NCI-H1048 (cell line): ENCODE data around the gene EMC1.
"Not testable (repeated sequence)": the region's sequence is repeated elsewhere in the genome, so short reads cannot be mapped to it uniquely, and the experiment has no call there.

Experiments
- DNase-seq: peaks from one replicate; lab custom pipeline; 2025; lab: John Stamatoyannopoulos, UW

EMC1 gene

DNA sequence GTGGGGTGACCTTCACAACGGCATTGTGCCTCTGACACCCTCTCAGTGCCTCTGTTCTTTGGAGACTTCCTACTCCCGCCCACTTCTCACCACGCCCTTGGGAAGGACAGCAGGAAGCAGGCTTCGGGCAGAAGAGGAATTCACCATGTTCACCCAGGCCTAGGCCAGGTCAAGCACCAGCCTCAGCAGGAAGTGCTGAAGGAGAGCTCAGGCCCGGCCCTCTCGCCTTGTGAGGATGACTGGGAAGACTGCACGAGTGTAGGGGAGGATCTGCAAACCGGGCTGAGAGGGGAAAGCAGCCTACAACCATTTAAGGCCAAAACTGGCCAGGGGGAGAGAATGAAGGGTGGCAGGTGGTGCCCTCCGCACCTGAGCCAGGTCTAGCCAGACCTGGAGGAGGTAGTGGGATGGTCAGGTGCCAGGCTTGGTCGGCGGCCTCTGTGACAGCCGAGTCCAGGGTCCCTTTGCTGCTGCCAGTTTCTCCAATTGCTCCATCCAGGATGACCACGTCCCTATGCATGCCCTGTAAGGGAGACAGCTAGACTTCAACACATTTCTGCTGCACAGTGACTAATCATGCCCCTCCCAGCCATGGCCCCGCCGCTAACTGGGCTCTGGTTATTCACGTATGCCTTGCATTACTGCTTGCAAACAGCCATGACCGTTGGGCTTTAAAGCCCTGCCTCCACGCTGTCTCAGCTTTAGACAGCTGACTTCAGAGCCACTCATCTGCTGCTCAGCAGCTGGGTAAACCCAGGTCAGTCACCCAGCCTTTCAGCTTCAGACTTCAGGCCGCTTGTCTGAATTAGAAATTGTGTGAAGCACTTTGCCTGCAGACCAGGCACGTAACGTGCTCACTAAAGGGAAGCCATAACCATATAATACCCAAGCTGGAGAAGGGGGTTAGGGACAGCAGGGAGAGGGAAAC is 9.2 kb upstream of the EMC1 start:
- DNase-seq = no peak

GRCh38 chr1:19258353-19258752 is 7.0 kb upstream of the EMC1 start:
- no peak for DNase-seq

GRCh38 chr1:19257178-19257914 is 6.0 kb upstream of the EMC1 start:
- DNase-seq = no peak

DNA sequence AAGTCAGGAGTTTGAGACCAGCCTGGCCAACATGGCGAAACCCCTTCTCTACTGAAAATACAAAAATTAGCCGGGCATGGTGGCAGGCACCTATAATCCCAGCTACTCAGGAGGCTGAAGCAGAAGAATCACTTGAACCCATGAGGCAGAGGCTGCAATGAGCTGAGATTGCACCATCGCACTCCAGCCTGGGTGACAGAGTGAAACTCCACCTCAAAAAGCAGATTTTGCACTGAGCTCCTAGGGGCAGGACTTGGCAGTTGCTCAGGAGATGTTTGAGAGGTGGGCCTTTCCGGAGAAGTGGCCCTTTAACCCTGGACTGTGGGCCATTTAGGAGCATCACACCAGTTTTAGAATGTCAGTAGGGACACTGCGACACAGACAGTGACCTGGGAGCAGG is 5.0 kb upstream of the EMC1 start:
- DNase-seq = not testable (repeated sequence)

GRCh38 chr1:19255288-19255687 is 4.0 kb upstream of the EMC1 start:
- DNase-seq = no peak

DNA sequence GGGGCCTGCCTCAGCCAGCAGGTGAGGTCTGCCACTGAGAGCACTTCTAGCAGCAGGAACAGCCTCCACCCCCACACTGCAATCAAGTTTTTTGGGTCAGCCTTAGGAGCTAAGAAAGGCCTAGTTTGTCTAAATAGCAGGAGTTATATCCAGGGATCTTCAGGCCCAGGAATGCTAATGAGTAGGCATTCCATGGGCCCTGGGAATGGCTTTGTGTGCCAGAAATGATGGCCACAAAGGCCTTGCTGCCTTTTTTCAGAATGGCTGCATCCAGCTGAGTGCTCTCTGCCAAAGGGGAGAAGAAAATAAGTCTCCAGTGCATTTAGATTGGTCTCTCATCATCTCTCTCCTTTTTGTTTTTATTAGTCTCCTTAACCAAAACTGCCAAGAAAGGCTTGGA is 3.1 kb upstream of the EMC1 start:
- DNase-seq = no peak

DNA sequence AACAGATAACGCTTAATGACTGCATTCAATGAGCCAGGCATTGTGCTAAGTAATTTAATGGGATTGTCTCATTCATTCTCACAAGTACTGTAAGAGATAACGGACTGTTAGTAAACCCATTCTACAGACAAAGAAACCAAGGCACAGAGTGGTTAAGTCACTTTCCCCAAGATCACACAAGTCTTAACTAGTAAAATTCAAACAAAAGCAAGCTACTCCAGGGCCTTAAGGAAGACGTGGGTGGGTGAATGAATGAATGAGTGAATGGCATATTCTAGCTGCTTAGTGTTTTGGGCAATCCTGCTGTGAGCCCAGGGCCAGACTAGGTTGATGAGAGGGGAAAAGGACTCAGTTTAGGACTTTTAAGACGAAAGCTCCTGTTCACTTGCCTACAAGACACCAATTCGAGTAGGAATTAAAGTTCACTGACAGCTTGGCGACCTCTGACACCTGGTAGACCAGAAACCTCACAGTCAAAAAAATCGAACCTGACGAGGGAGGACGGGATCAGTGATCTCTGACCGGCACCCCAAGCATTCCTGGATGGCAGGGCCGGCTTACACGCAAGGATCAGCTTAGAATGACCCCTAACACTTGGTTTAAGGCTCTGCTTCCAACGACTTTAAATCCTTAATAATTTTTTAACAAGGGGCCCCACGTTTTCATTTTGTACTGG is 557 bp downstream of the EMC1 start:
- DNase-seq = no peak

DNA sequence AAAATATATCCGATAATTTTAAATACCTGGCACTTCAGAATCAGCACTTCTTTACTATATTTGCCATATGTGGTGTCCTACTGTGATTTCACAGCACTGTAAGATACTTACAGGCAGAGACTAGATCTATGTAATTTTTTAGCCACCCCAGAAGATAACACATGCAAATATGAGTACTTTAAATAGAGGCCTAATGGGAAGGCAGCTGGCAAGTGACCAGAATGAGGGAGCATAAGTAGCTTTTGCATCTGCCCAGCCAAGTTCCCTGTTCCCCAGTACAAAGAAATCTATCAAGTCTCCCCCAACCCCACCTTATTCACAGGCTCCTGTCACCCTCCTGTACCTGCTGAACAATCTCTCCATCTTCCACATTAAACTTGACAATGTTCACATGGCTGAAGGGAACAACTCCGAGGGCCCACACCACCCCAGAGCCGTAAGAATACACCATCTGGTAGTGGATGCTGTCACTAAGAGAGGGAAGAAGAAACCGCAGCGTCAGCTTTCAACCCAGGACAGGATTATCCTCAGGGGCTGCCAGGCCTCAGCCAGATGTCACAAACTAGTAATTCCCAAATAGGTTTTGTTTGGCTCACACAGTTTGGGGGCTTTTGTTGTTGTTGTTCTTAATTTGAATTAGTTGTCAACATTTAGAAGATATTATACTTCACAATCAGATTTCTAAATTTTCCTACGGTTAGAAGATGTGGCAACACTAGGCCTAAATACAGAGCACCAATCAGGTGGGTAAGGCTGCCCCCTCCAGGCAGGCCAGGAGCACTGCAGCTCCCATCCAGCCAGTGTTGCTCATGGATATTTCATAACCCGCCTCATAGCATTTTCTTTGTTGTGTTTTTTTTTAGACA is 10.4 kb downstream of the EMC1 start:
- DNase-seq = no peak

DNA sequence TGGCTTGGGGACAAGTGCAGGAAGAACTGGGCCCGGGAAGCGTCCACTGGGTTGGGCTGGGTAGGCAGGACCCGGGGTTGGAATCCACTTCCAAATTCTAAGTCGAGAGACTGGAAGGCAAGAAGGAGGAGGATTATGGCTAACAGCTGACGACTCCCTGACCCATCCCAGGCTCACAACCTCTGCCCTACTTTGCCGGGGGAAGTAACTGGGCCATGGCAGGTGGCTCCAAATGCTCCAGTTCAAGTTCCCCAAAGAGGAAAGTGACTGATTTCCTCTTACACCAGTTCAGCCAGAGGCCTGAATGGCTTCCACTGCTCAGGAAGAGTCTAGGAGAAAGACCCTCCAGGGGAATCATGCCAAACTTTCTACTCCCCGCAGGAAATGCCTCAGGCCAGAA is 11.4 kb downstream of the EMC1 start:
- no peak for DNase-seq

DNA sequence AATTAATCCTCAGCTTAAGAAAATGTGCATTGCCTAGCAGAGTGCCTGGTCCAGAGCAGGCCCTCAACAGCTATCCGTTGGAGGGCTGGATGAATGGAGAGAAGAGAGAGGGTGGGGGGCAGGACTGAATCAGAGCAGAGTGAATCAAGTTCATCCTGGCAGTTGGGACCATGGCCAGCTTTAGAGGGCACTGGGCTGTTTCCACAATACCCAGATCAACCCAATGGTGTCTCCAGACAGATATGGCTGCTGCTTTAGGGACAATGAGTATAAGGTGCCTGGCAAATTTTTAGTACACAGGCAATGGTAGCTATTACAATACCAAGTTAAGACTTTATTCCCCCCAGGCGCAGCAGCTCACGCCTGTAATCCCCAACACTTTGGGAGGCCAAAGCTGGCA is 17.1 kb downstream of the EMC1 start:
- no peak for DNase-seq

- no peak for DNase-seq
Observed at GRCh38 chr1:19232524-19232846, 18.8 kb downstream of the EMC1 start.

DNA sequence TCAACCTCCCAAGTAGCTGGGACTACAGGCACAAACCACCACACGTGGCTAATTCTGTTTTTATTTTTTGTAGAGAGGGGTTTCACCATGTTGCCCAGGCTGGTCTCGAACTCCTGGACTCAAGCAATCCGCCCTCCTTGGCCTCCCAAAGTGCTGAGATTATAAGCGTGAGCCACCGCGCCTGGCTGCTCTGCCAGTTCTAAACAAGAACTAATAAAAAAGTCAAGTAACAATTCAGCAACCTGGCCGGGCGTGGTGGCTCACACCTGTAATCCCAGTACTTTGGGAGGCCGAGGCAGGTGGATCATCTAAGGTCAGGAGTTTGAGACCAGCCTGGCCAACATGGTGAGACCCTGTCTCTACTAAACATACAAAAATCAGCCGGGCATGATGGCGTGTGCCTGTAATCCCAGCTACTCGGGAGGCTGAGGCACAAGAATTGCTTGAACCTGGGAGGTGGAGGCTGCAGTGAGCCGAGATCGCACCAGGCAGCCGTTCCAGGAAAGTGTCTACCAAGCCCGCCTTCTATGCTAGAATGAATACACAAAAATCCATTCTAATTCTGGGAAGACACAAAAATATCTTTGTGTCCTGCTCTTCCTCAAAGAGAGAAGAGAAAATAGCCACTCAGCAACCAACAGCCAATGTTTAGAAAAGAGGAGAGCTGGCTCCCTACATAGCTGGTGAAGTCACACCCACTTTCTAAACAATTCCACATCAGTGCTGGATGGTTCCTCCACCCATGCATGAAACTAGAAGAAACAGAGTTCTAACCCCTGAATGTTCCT is 19.4 kb downstream of the EMC1 start:
- DNase-seq = not testable (repeated sequence)

GRCh38 chr1:19229828-19230325 is 21.4 kb downstream of the EMC1 start:
- DNase-seq = no peak

- DNase-seq = no peak
Observed at GRCh38 chr1:19229229-19229628, 22.1 kb downstream of the EMC1 start.

- DNase-seq = no peak
Observed at GRCh38 chr1:19222979-19223824, 28.1 kb downstream of the EMC1 start.

DNA sequence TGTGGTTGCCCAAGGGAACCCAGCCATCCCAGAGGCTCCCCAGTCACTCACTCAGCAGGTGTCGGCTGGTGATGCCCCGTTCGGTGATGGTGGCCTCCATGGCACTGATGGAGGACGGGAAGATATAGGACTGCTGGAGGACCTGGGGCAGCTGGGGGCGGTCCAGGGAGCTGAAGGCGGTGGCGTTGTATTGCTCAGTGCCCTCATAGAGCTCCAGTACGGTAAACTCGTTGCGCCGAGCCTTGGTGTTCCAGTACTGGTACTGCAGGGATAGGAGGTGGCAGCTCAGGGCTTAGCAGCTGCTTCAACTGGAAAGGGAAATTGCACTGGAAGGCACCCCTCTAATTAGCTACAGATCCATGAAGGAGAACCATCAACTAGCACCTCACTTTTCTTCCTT is 28.8 kb downstream of the EMC1 start:
- DNase-seq = no peak

DNA sequence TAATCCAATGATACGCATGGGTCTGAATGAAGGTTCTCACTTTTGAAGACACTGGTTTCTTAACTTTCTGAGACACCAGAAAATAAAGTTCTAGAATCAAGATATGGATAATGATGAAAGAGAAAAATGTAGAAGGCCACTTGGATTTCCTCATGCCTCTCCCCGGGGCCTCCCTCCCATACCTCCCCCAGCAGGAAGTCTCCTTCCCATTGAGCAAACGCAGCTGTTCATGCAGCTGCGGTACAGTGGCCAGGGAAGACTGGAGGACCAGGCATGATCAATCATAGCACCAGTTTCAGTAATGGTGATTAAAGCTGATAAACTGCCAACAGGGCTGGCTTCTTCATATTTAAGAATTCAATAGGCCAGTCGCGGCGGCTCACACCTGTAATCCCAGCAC is 30.3 kb downstream of the EMC1 start:
- DNase-seq = no peak

GRCh38 chr1:19220080-19220846 is 31.1 kb downstream of the EMC1 start:
- DNase-seq = no peak

DNA sequence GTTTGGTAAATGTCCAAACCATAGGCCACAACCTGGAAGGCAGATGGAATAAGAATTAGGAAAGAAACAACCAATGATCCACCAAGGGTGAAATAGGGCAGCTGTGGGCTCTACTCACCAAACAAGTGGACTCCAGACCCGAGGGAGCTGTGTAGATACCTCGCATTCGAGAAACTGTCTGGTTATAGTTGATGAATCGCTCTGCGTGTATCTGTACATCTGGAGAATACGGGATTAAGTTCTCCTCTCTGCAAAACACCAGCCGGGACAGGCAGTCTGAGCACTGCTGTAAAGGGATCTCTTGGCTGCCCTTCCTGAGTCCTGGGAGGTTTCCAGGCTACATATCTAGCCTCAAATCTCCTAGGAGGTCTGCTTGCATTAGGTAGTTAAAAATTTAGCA is 31.9 kb downstream of the EMC1 start:
- DNase-seq = no peak
